Panc1 (cell line): Measurements from ENCODE around the gene AVEN.

Experiments
- POLR2AphosphoS5 ChIP-seq: IDR thresholded peaks from 2 replicates; pipeline ENCODE4 v1.6.1; 2012; ENCODE audit warnings: mild to moderate bottlenecking, low read depth, low read length, moderate library complexity
- TF ChIP-seq, protein P1 (sequence below): fragments of 450-650 bp; IDR thresholded peaks from 2 replicates; pipeline ENCODE4 v1.5.1; 2017; ENCODE audit warnings: mild to moderate bottlenecking

DNA sequence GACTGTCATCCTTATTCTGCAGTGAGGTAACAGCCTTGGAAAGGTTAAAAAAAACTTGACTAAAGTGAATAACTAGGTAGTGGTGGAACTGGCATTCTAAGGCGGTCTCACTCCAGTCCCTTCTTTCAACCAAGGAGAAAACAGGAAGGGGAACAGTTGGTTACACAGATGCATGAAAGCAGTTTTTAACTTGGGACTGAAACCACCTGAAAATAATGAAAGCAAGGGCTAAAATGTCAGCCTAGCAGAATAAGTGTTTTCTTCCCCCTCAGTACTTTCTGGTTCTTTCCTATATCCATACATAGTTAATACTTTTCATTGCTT, 748 bp upstream of the AVEN start:
- TF ChIP-seq, protein P1, sequence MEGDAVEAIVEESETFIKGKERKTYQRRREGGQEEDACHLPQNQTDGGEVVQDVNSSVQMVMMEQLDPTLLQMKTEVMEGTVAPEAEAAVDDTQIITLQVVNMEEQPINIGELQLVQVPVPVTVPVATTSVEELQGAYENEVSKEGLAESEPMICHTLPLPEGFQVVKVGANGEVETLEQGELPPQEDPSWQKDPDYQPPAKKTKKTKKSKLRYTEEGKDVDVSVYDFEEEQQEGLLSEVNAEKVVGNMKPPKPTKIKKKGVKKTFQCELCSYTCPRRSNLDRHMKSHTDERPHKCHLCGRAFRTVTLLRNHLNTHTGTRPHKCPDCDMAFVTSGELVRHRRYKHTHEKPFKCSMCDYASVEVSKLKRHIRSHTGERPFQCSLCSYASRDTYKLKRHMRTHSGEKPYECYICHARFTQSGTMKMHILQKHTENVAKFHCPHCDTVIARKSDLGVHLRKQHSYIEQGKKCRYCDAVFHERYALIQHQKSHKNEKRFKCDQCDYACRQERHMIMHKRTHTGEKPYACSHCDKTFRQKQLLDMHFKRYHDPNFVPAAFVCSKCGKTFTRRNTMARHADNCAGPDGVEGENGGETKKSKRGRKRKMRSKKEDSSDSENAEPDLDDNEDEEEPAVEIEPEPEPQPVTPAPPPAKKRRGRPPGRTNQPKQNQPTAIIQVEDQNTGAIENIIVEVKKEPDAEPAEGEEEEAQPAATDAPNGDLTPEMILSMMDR = no peak
- TF ChIP-seq POLR2AphosphoS5 = no peak
